NT2/D1 (cell line): ENCODE results near the gene PNPLA6.

ENCODE experiments used
- DNase-seq: peaks from one replicate; pipeline ENCODE4 v3.0.0-alpha.2; 2011; ENCODE audit warnings: low read depth, low spot score
- H3K27me3 ChIP-seq: 2 replicates; pipeline ENCODE4 v1.6.0; 2011; ENCODE audit warnings: mild to moderate bottlenecking; ENCODE audit not compliant: insufficient read length, insufficient read depth
- H3K36me3 ChIP-seq: 2 replicates; pipeline ENCODE4 v1.6.1; 2011; ENCODE audit warnings: mild to moderate bottlenecking, low read length, mixed read lengths; ENCODE audit not compliant: insufficient read depth, insufficient read length
- H3K4me1 ChIP-seq: 2 replicates; pipeline ENCODE4 v1.5.1; 2011; ENCODE audit not compliant: insufficient read depth, insufficient read length
- H3K4me3 ChIP-seq: 2 replicates; pipeline ENCODE4 v1.5.1; 2011; ENCODE audit warnings: low read depth; ENCODE audit not compliant: insufficient read length
- H3K9ac ChIP-seq: 2 replicates; pipeline ENCODE4 v1.6.0; 2011; ENCODE audit warnings: low read depth; ENCODE audit not compliant: insufficient read length
- H3K9me3 ChIP-seq: 2 replicates; pipeline ENCODE4 v1.5.1; 2011; ENCODE audit warnings: mild to moderate bottlenecking, low read length; ENCODE audit not compliant: insufficient read depth
- SUZ12 ChIP-seq: IDR thresholded peaks from 2 replicates; pipeline ENCODE4 v1.6.1; 2011; ENCODE audit not compliant: insufficient read length, insufficient read depth; ENCODE audit errors: extremely low read depth
- YY1 ChIP-seq: IDR thresholded peaks from 2 replicates; pipeline ENCODE4 v1.6.1; 2011; ENCODE audit not compliant: insufficient read length, insufficient read depth
- ZNF274 ChIP-seq: IDR thresholded peaks from 2 replicates; pipeline ENCODE4 v1.6.1; 2011; ENCODE audit warnings: mild to moderate bottlenecking, low read depth, low read length

PNPLA6 gene

DNA sequence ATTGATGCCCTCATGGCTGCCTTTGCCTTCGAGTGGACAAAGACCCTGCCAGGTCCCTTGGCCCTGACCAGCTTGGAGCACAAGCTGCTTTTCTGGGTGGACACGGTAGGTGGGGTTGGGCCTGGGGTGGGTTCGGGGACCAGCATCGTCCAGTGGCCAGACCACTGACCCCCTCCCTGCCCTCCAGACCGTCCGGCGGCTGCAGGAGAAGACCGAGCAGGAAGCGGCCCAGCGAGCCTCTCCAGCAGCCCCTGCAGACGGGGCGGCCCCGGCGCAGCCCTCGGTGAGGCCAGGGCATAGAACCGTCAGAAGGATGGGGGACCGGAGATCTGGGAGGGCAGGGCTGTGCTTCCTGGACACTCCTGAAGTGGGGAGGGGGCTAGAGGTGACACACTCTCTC lies 70.8 kb downstream of the PNPLA6 start:
- Histone ChIP-seq H3K9ac (no peak overlapping the region), H3K4me3 (no peak overlapping the region), H3K9me3 (no peaks in the 10 kb centered on the region), H3K27me3 (no peaks in the 10 kb centered on the region), H3K36me3 (peaks cover 7% of the 10 kb centered on the region), H3K4me1 (peaks cover 3% of the 10 kb centered on the region)
- no peak for TF ChIP-seq SUZ12
- TF ChIP-seq ZNF274: no peak
- TF ChIP-seq YY1: no peak
- no peak for DNase-seq

GRCh38 chr19:7607212-7607873 lies 71.8 kb downstream of the PNPLA6 start:
- no peak overlapping the region for H3K4me3 ChIP-seq
- H3K9me3 ChIP-seq: no peaks in the 10 kb centered on the region
- H3K4me1 ChIP-seq: peaks cover 3% of the 10 kb centered on the region
- DNase-seq: no peak
- H3K36me3 ChIP-seq: peaks cover 12% of the 10 kb centered on the region
- H3K27me3 ChIP-seq: no peaks in the 10 kb centered on the region
- TF ChIP-seq YY1 (no peak), ZNF274 (no peak), SUZ12 (no peak)
- no peak overlapping the region for H3K9ac ChIP-seq

DNA sequence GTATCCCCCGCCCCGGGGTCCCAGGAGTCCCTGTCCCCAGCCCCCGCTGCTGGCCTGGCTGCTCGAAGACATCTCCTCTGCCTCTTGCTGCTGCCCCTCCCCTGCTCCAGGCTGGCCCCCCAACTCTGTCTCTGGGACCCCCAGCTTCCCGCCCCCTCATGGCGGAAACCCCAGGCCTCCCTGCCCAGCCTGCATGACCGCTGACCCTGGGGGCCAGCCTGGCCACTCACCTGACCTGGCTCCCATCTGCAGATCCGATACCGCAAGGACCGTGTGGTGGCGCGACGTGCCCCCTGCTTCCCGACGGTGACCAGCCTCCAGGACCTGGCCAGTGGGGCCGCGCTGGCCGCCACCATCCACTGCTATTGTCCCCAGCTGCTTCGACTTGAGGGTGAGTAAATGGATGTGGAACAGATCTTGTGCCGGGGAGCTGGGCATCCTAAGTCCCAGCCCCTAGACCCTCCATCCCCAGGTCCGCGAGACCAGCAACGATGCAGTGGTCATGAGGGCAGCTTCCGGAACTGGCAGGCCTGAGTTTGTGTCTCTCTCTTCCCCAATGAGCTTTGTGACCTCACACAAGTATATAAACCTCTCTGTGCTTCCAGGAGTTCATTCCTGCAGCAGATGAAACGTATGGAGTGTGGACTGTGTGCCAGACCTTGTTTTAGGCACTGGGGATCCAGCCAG lies 72.5 kb downstream of the PNPLA6 start:
- Histone ChIP-seq H3K9ac (no peak overlapping the region), H3K27me3 (no peaks in the 10 kb centered on the region), H3K4me1 (peaks cover 3% of the 10 kb centered on the region), H3K4me3 (no peak overlapping the region), H3K9me3 (no peaks in the 10 kb centered on the region), H3K36me3 (peaks cover 13% of the 10 kb centered on the region)
- DNase-seq: no peak
- TF ChIP-seq YY1 (no peak), ZNF274 (no peak), SUZ12 (no peak)

DNA sequence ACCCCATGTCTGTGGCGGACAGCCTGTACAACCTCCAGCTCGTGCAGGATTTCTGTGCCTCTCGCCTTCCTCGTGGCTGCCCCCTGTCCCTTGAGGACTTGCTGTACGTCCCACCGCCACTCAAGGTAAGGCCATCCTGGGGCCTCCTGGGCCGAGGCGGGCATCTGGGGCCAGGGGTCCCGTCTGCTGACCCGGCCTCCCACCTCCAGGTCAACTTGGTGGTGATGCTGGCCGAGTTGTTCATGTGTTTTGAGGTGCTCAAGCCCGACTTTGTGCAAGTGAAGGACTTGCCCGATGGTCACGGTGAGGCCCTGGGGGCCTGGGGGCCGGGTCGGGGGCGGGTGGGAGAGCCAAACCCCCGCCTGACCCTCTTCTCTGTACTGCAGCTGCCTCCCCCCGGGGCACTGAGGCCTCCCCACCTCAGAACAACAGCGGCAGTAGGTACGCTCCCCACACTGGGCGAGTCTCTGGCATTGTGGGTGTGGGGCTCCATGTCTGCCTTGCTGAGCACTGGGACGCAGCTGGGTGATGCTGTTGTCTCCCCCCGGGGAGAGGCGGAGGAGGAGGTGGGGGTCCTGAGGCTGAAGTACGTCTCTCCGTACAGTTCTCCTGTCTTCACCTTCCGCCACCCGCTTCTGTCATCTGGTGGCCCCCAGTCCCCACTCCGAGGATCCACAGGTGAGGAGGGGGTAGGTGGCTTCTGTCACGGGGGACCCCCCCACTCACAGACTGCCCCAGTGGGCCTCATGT lies 75.1 kb downstream of the PNPLA6 start:
- no peak for DNase-seq
- Histone ChIP-seq H3K27me3 (no peaks in the 10 kb centered on the region), H3K9ac (no peak overlapping the region), H3K9me3 (no peaks in the 10 kb centered on the region), H3K36me3 (peaks cover 13% of the 10 kb centered on the region), H3K4me1 (no peaks in the 10 kb centered on the region), H3K4me3 (no peak overlapping the region)
- TF ChIP-seq YY1 (no peak), ZNF274 (no peak), SUZ12 (no peak)
